ENCODE results near the gene SLC29A3. TPM values are rescaled to one million over a fixed set of nuclear protein-coding genes. Genes with fewer than 3 reads are reported as not detected.

The SLC29A3 gene
- total and polyA plus RNA-seq, 2 of the 8 experiments (the other 6 are each of a cell fraction or from before 2014, with no cell fraction given), result 14.0 to 24.6 TPM

- H2BK20ac ChIP-seq (ENCODE audit: low read length), result 0 out of 2 replicates have a peak overlapping the region, but pooled peaks have one; percentile 41
- no peak overlapping the region for H2AFZ ChIP-seq (ENCODE audit: low read length)
- H3K18ac ChIP-seq (ENCODE audit: extremely low read depth, low read length), result no peak overlapping the region
- no peaks in the 10 kb centered on the region for H3K36me3 ChIP-seq (ENCODE audit: control insufficient read depth in 2 of 4, insufficient read depth in 4 of 4, low read length in 3 of 4)
- no peak overlapping the region for H4K8ac ChIP-seq (ENCODE audit: extremely low read depth, insufficient read depth, low read length)
- H4K5ac ChIP-seq (ENCODE audit: insufficient read length, low read depth, low read length), result no peak overlapping the region
- no peaks in the 10 kb centered on the region for H3K27me3 ChIP-seq (replicated peaks in 1 of 4; ENCODE audit: control insufficient read depth in 3 of 4, extremely low read depth in 1 of 4, insufficient read depth in 3 of 4, low read length in 3 of 4)
- no peak overlapping the region for H3K9ac ChIP-seq (replicated peaks in 1 of 4; ENCODE audit: extremely low read depth in 1 of 4, low read depth in 3 of 4, low read length in 3 of 4)
- H2BK120ac ChIP-seq (replicated peaks; ENCODE audit: low read depth, low read length), result no peak overlapping the region
- no peaks in the 10 kb centered on the region for H4K20me1 ChIP-seq (replicated peaks in 1 of 2; ENCODE audit: control insufficient read depth in 1 of 2, insufficient read depth in 2 of 2, low read length in 2 of 2)
- H2BK12ac ChIP-seq (ENCODE audit: low read depth, low read length), result 0 out of 2 replicates have a peak overlapping the region, but pooled peaks have one; percentile 27
- no peak overlapping the region for H3K4me3 ChIP-seq (ENCODE audit: extremely low read depth in 1 of 4, insufficient read depth in 2 of 4, low read depth in 3 of 4, low read length in 4 of 4)
- WGBS, 2 experiments (ENCODE audit: extremely low coverage in 1 of 2, insufficient coverage in 1 of 2, insufficient read length in 1 of 2, insufficient replicate concordance in 2 of 2, low coverage in 1 of 2, low lambda C conversion rate in 2 of 2, missing lambda C conversion rate in 1 of 2), result 91% methylated on average over 10 of the region's 10 CpGs; no CpG with 5 or more reads in 1 of the 2 experiments
- H2BK5ac ChIP-seq (ENCODE audit: low read depth, low read length), result peak overlapping the region; percentile 32; the same call in 1 of the 2 replicates
- H3K4ac ChIP-seq (replicated peaks; ENCODE audit: insufficient read length, low read depth, low read length), result no peak overlapping the region
- peaks cover 16 to 33% (median 25%) of the 10 kb centered on the region in 4 experiments for H3K4me1 ChIP-seq (replicated peaks in 1 of 4; ENCODE audit: control insufficient read depth in 3 of 4, insufficient read depth in 4 of 4, low read length in 3 of 4)
- no peaks in the 10 kb centered on the region for H3K23me2 ChIP-seq (ENCODE audit: low read depth, low read length)
- H3K4me2 ChIP-seq (ENCODE audit: insufficient read depth in 1 of 2, low read depth in 2 of 2, low read length in 2 of 2), result no peak overlapping the region
- no peak overlapping the region for H3K27ac ChIP-seq (ENCODE audit: low read depth, low read length)
- H3K14ac ChIP-seq (ENCODE audit: insufficient read length), result no peak overlapping the region
- no peaks in the 10 kb centered on the region for H3K79me2 ChIP-seq (ENCODE audit: control insufficient read depth in 1 of 2, insufficient read depth in 2 of 2, low read length in 2 of 2)
- H3K56ac ChIP-seq (replicated peaks; ENCODE audit: insufficient read length, low read depth, low read length), result no peak overlapping the region
- DNase-seq (ENCODE audit: low read depth in 1 of 2, low spot score in 2 of 2) (no peak), FAIRE-seq (no peak)
- POLR2A ChIA-PET (ENCODE audit: partially characterized antibody), result interaction anchor here (0.8 to 1.1 kb wide), 2 partner anchors 15 to 27 kb away, joined by 3 read pairs; no protein-coding TSS in a partner anchor
- H3K9me3 ChIP-seq (ENCODE audit: insufficient read depth in 2 of 2, low read depth in 1 of 2, low read length in 1 of 2), result no peaks in the 10 kb centered on the region
- H2BK15ac ChIP-seq (ENCODE audit: low read length), result no peak overlapping the region; the same call in 1 of the 2 replicates
- H2AK5ac ChIP-seq (ENCODE audit: low read depth, low read length), result no peak overlapping the region
- H3K79me1 ChIP-seq (ENCODE audit: low read depth, low read length), result no peaks in the 10 kb centered on the region
- H4K91ac ChIP-seq (replicated peaks; ENCODE audit: insufficient read length, low read length), result no peak overlapping the region
- CTCF ChIA-PET (ENCODE audit: partially characterized antibody), result interaction anchor here (0.7 to 3.2 kb wide), 10 partner anchors 9 to 300 kb away, joined by 3 to 19 read pairs (median 4); partner anchors contain the start of gene SLC29A3
- H3K23ac ChIP-seq (ENCODE audit: insufficient read length), result no peak overlapping the region
- TF ChIP-seq EZH2 (IDR thresholded peaks at IDR 0.05; ENCODE audit: low read depth, low read length, severe bottlenecking) (no peak), SP4 (IDR thresholded peaks at IDR 0.05; ENCODE audit: low read length) (no peak), SAP30 (IDR thresholded peaks at IDR 0.05; ENCODE audit: insufficient read depth, insufficient replicate concordance, low read length) (no peak), RFX5 (IDR thresholded peaks at IDR 0.05; ENCODE audit: borderline replicate concordance, low read depth, low read length) (no peak), KDM4A (IDR thresholded peaks at IDR 0.05; ENCODE audit: low read depth, low read length, severe bottlenecking) (no peak), GABPA (IDR thresholded peaks at IDR 0.05; ENCODE audit: borderline replicate concordance, insufficient read depth, low read length) (no peak), CBX8 (IDR thresholded peaks at IDR 0.05; ENCODE audit: borderline replicate concordance, low read depth, low read length) (no peak), JUN (IDR thresholded peaks at IDR 0.05; ENCODE audit: low read depth, low read length) (no peak), POU5F1 (IDR thresholded peaks at IDR 0.05; ENCODE audit: low read depth, low read length) (no peak)
- TF ChIP-seq, protein P1, sequence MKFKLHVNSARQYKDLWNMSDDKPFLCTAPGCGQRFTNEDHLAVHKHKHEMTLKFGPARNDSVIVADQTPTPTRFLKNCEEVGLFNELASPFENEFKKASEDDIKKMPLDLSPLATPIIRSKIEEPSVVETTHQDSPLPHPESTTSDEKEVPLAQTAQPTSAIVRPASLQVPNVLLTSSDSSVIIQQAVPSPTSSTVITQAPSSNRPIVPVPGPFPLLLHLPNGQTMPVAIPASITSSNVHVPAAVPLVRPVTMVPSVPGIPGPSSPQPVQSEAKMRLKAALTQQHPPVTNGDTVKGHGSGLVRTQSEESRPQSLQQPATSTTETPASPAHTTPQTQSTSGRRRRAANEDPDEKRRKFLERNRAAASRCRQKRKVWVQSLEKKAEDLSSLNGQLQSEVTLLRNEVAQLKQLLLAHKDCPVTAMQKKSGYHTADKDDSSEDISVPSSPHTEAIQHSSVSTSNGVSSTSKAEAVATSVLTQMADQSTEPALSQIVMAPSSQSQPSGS (IDR thresholded peaks at IDR 0.05; ENCODE audit: low read length), result no peak
Measured at GRCh38 chr10:71339796-71340589, 20.9 kb downstream of the SLC29A3 start.

Measured in H1 (cell line).